MM.1S (cell line): ENCODE data around the gene FCN3.

Experiments
- CTCF ChIP-seq: fragments of 300-600 bp; sonication (generic); IDR thresholded peaks from 2 replicates; pipeline ENCODE4 v1.5.1; 2016; ENCODE audit warnings: antibody characterized with exemption, low read length, mixed read lengths
- EZH2phosphoT487 ChIP-seq: fragments of 300-600 bp; sonication (generic); IDR thresholded peaks from 2 replicates; pipeline ENCODE4 v1.6.1; 2018; ENCODE audit warnings: antibody characterized with exemption, low read length

GRCh38 chr1:27327964-27328363, 46.7 kb downstream of the FCN3 start:
- no peak for TF ChIP-seq CTCF
- TF ChIP-seq EZH2phosphoT487: no peak
